Glomerular visceral epithelial cell (primary cell): Measurements from ENCODE around the gene PIGQ.

Source experiments
- DNase-seq: peaks from one replicate; pipeline ENCODE4 v3.0.0-alpha.2; 2016; ENCODE audit errors: extremely low spot score

The PIGQ gene

DNA sequence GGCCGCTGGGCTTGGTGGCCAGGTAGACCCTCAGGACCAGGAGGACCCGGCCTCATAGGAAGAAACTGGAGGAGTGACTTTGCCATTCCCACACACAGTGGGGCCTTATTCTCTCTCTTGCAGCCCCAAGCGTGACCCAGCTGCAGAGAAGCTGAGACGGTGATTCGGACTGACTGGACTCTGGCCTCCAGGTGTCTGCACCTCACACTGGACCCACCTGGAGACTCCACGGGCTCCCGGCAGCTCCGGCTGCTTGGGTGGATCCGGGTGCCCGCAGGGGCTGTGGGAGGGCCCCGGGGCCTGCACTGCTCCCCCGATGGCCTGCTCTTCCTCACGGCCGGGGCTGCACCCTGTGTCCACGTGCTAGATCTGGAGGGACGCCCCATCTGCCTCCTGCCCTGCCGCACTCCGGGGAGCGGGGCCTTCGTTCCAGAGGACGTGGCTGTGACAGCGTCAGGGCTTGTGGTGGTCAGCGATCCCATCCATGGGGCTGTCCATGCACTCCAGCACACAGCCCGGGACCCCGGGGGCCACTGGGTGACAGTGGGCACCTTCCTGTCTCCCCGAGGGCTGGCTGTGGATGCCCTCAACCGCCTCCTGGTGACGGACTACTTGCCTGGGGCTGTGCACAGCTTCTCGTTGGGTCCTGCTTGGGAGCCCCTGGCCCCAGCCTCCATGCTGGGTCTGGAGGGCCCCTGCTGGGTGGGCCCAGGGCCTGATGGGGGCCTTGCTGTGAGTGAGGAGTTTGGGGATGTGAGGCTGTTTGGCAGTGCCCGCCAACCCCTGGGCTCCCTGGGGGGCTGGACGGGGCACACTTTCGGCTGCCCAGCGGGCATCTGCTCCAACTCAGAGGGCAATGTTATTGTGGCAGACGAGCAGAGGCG is 2.2 kb upstream of the PIGQ start:
- DNase-seq, result no peak

DNA sequence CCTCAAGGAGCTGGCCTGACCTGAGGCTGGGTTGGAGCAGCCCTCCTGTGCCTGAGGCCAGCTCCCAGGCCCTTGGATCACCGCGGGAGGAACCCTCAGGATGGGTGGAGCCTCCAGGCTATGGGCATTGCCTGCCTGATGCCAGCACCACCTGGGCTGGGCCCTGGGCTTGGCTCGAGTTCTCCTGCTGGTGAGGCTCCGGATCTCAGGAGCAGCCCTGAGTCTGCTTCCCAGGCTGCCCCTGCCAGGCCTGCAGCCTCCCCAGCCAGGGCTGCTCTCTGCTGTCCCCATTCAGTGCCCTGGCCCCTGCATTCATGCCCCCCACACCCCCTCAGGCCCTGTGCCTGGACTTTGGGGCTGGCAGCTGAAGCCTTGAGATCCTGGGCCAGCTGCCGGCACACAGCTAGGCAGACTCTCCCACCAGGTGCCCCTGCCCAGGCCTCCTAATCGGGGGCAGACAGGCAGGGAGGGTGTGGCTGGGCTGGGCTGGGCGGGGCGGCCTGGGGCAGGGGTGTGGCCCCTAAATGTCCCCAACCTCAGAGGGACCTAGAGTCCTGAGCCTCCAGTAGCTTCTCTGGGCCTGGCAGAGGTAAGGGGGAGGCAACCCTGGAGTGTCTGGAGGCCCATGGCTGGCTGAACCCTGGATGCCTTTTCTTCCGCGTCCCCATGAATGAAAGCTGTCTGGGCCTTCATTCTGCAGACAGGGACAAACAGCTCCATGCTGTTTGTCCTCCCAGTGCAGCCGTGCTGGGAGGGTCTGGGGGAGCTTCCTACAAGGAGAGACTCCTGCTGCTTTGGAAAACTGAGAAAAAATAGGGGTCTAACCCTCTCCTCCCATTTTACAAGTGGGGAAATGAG is 1.1 kb upstream of the PIGQ start:
- no peak for DNase-seq

DNA sequence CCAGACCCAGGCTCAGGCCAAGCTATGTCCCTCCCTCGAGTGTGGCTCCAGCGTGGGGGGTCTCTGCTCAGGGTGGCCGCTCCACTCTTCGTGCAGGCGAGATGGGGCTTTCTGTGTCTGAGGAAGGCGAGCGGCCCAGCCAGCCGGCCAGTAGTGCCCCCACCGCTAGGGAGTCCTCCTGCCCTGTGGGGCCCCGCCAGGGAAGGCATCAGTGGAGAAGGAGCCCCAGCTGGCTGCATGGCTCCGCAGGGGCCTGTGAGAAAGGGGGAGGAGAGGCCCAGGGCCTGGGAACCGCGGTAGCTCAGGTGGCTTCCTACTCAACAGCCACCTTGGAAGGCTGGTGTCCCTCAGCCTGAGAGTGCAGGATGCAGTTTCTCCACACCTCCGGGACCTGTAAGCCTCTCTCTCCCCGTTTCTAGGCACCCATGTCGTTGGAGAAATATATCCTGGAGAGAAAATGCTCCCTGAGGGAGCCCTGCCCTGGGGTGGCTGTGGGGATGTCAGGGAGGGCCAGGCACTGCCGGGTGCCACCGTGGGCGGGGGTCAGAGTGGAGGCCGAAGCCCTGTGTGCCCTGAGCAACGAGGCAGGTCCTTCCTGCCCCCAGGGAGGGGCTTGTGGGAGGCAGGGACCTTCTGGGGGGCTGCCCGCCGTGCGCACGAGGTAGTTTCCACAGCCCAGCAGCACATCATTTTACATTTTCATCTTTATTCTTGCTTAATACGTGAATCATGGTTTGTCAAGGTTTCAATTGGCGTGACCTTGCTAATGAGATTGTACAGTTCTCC is 3.3 kb downstream of the PIGQ start:
- DNase-seq, result no peak

DNA sequence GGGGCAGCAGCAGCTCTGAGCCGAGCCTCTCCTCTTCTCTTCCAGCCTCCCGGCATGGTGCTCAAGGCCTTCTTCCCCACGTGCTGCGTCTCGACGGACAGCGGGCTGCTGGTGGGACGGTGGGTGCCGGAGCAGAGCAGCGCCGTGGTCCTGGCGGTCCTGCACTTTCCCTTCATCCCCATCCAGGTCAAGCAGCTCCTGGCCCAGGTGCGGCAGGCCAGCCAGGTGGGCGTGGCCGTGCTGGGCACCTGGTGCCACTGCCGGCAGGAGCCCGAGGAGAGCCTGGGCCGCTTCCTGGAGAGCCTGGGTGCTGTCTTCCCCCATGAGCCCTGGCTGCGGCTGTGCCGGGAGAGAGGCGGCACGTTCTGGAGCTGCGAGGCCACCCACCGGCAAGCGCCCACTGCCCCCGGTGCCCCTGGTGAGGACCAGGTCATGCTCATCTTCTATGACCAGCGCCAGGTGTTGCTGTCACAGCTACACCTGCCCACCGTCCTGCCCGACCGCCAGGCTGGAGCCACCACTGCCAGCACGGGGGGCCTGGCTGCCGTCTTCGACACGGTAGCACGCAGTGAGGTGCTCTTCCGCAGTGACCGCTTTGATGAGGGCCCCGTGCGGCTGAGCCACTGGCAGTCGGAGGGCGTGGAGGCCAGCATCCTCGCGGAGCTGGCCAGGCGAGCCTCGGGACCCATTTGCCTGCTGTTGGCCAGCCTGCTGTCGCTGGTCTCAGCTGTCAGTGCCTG is 4.4 kb downstream of the PIGQ start:
- DNase-seq, result no peak

DNA sequence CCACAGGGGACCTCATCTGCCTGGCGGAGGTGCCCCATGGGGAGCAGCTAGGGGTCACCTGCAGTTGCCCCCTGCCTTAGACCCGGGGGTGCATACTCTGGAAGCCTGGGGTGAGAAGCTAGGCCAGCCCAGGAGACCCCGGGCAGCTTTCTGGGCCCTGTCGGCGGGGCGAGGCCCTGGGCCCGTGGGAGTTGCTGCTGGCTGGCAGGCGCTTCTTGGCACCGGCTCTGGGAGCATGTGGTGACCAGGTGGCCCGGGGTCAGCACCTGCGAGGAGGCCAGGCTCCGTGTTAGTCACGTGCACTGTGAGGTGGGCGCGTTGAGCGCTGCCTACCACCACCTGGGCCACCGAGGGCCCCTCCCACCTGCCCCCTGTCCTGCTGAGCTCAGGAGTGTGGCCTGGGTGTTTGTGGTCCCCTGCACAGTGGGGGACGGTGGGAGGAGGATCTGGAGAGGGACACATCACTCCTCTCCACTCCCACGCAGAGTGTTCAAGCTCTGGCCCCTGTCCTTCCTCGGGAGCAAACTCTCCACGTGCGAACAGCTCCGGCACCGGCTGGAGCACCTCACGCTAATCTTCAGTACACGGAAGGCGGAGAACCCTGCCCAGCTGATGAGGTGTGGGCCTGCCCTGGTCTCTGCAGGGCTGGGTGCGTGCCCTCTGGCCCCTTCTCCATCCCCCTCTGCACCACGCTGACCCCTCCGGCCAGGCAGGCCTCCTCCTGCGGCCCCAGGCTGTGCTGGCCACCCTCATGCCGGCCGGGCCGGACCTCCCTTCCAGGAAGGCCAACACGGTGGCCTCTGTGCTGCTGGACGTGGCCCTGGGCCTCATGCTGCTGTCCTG is 5.8 kb downstream of the PIGQ start:
- no peak for DNase-seq

DNA sequence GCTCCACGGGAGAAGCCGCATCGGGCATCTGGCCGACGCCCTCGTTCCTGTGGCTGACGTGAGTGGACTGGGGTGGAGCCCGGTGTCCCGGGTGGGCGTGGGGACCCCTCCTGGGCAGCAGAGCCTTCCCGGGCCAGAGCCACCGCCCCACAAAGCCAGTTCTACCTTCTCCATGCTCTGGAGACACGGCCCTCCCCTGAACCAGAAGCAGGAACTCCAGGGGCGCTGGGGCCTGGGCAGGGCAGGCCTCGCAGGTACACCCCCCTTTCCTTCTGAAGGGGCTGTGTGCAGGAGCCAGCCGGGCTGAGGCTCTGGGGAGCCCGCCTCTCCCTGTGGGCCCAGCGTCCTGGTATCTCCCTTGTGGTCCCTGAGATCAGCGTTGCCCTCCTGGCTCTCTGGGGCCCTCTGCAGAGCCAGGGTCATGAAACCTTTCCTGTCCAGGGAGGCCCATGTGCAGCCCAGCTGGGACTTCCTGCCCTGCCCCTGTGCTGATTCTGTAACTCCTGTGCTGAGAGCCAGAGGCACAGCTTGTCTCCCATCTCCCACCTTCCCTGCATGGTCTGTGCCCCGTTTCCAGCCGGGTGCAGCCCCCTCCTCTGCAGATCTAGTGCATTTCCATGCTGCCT is 6.5 kb downstream of the PIGQ start:
- DNase-seq, result no peak

DNA sequence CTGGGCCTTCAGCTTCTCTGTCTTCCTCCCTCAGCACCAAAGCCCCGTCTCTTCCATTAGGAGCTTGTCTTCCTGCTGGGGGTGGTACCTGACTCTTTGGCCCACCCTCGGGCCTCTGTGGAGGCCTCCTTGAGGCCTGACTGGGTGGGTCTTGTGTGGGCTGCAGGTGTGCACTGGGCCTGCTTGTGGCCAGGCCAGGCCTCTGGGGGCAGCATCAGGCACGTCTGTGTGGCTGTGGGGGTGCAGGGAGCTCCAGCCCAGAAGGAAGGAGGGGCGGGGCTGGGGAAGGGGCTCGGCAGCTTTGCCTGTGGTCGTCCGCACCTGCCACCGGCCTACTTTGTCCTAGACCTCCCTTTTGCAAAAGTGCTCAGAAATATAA is 7.0 kb downstream of the PIGQ start:
- DNase-seq, result no peak

DNA sequence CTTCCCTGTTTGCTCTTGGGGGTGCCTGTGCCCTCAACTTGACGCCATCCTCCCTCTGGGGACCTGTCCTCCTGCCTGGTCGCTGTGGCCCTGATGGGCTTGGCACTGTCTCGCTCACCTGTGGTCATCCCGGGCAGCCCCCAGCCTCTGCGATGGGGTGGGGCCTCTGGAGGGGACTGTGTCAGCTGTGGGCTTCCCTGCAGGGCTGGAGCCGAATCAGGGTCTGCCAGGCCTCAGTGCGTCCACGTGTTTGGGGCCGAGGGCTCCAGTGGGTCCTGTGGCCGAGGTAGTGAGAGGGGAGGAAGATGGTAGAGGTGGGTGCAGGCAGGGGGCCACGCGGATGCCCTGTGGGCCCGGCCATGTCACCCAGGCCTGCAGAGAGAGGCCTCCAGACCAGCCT is 8.0 kb downstream of the PIGQ start:
- no peak for DNase-seq

DNA sequence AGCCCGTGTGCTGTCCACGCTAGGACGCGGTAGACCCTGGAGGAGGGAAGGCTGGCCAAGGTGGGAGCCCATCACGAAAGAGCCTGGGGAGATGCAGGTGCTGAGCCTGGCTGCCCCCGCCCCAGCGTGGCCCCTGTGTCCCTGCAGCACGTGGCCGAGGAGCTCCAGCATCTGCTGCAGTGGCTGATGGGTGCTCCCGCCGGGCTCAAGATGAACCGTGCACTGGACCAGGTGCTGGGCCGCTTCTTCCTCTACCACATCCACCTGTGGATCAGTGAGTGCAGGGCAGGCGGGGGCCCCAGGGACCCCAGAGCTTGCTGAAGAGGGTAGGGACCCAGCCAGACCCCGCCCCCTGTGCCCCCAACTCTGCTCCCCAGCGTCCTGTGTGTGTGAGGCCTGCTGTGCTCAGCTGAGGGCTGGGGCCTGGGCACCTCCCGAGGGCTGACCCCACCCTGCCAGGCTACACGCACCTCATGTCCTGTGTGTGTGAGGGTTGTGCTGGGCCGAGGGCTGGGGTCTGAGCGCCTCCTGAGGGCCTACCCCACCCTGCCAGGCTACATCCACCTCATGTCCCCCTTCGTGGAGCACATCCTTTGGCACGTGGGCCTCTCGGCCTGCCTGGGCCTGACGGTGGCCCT is 8.6 kb downstream of the PIGQ start:
- no peak for DNase-seq

DNA sequence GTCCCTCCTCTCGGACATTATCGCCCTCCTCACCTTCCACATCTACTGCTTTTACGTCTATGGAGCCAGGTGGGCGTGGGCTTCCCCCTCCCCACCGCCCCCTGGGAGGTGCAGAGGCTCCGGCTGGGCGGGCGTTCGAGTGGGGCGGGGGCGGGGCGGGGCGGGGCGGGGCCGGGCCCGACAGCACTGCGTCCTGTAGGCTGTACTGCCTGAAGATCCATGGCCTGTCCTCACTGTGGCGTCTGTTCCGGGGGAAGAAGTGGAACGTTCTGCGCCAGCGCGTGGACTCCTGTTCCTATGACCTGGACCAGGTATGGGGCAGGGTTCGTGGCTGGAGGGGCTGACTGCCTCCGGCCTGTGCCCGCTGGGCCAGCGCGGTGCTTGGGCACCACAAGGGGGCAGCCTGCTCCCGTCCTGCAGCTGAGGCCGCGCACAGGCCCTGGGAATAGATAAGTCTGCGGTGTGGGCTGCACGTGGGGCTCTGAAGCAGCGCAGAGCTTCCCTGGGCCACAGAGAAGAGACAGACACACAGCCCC is 9.2 kb downstream of the PIGQ start:
- no peak for DNase-seq

DNA sequence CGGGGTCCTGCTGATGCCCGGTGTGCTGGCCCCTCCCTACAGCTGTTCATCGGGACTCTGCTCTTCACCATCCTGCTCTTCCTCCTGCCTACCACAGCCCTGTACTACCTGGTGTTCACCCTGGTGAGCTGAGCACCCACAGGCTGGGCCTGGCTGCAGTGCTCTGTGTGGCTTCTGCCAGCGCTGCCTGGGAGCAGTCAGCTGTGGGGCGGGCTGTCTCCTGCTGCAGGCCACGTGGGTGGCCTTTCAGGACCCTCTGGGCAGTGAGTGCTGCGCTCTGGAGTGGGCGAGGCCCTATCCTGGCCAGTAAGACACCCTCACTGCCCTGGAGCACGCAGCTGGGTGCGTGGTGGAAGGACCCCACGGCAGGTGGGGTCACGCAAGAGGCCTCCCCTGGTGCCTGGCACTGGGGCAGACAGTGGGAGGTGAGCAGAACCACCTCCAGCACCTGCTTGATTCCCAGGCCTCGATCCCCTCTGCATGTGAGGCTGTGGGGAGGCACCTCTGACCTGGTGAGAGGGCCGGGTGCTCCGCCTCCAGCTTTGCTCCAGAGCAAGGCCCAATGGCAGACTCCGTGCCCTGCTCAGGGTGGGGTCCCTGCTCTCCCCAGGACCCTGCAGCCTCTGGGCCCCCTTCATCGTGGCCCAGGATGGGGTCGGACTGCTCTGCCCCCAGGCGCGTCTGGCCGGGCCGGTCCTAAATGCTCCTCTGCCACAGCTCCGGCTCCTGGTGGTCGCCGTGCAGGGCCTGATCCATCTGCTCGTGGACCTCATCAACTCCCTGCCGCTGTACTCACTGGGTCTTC is 10.6 kb downstream of the PIGQ start:
- no peak for DNase-seq

DNA sequence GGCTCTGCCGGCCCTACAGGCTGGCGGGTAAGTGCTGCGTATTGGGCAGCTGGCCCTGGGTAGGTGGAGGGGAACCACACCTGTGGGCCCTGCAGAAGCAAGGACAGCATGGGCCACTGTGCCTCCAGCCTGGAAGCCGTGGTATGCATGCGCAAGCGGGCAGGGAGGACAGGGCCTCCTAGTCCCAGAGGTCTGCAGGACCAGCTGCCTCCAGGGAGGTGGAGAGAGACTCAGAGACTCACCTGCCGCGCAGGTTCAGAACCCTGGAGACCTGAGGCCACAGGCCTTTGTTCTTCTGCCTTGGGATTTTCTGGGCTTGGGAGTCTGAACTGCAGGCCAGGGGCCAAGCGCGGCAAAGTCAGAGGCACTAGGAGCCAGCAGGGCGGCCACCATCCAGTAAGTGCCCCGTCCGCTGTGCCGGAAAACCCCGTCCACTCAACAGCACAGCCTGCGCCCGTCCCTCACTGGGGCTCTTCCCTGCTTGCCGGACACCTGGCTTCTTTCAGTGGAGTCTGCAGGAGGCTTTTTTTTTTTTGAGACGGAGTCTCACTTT is 11.3 kb downstream of the PIGQ start:
- DNase-seq, result no peak

DNA sequence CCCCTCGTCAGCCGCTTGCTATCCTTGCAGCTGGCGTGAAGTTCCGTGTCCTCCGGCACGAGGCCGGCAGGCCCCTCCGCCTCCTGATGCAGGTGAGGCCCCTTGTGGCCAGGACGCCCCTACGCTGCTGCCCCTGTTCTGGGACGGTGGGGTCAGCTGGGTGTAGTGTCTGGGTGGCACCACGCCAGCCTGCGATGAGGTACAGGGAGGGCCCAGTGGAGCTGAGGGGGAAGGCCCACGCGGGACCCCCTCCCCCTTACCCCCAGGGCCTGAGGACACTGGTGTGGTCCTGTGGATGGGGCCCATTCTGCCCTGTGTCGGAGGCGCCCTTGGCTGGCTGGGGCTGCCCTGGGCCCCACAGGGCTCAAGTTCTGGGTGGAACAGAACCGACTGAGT is 12.4 kb downstream of the PIGQ start:
- DNase-seq, result no peak

DNA sequence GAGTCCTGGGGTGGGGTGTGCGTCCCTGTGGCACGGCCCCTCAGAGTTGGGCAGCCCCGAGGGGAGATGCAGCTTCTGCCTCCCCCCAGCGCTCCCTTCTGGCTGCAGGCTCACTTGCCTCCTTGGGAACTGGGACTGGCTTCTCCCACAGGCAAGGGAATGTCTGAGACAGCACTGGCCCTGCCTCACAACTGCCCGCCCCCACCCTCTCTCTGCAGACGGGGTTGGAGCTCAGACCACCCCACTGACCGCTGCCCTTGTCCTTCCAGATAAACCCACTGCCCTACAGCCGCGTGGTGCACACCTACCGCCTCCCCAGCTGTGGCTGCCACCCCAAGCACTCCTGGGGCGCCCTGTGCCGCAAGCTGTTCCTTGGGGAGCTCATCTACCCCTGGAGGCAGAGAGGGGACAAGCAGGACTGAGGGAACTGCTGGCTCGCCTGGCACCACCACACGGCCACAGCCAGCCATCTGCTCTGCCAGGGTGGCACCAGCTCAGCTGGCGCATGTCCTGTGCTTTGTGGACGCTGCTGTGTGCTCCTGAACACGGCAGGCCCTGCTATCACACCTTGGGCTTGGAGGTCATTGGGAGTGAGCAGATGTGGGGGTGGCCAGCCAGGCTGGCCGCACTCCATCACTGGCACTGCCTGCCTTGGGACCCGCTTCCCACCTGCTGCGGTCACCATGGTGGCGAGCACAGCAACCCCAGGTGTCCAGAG is 13.0 kb downstream of the PIGQ start:
- no peak for DNase-seq

DNA sequence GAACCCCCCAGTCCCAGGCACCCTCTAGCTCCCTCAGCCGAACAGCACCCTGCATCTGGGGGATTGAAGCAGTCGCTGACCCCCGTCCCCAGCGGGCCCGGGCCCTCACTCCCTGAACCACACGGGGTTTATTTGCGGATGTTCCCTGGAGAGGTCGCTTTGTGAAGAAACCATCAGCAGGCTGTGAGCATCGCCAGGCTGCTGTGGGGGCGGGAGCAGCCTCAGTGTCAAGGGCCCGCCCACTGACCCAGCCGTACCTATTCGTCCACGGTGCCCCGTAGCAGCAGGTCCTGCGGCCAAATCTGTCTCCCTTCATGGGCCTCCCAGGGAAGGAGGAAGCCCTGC is 13.7 kb downstream of the PIGQ start:
- DNase-seq, result no peak

DNA sequence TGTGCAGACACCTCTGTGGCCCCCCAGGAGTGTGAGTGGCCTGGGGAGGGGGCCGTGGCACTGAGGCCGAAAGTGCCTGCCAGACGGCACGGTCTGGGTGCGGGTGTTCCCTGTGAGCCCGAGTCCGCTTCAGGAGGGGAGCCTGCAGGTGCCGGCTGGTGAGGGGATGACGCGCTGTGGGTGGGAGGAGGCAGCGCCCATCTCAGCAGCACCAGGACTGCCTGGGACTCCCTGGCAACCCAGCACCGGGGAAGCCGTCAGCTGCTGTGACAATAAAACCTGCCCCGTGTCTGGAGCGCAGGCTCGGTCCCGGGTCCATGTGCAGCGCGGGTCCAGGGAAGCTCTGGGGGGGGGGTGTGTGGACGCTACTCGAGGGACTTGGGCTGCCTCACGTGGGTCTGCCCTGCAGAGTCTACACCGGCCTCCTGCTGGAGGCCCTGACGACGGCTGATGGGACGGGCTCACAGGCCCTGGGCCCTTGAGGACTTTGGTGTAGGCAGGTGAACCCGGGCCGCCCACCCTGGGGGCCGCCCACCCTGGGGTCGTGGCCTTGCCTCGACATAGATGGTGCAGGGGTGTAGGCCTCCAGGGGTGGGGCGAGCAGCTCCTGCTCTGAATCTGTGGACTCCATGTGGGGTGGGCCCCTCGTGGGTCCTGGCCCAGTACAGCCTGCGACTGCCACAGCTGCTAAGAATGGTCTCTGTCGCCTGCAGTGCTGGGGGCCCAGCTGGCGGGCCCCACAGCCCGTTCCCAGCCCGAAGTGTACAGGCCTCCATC is 14.2 kb downstream of the PIGQ start:
- DNase-seq, result no peak

DNA sequence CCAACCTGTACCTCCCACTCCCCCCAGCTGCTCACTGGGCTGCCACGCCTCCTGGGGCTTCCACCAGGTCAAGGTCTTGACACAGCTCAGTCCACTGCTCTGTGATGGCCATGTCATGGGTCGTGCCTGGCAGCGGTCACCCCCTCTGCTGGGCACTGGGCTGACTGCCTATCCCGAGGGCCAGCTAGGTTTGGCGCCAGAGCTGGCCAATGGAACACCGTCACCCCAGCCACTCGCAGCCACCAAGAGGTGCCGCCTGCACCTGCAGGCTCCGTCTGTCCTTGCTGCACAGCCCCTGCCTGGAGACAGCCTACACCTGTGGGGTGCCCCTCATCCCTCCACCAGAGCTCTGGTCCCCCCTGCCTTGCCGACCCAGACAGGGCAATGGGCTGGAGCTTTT is 15.6 kb downstream of the PIGQ start:
- DNase-seq, result peak; percentile 17
